Sigmoid colon (tissue), 4 donors: ENCODE results near the gene CROT.

ENCODE experiments used
- EP300 ChIP-seq, 4 donors: sonication (generic); formaldehyde crosslinking; IDR thresholded peaks; one replicate each; pipeline ENCODE4 v1.6.1; 2017; ENCODE audit warnings: antibody characterized with exemption in 4 of 4
- POLR2A ChIP-seq, 2 donors: fragments of 450-650 bp; IDR thresholded peaks; one replicate each; pipeline ENCODE4 v1.6.1; 2016; ENCODE audit warnings: antibody characterized with exemption in 2 of 2, mild to moderate bottlenecking in 2 of 2, moderate library complexity in 2 of 2
- POLR2AphosphoS5 ChIP-seq, 4 donors: sonication (generic); formaldehyde crosslinking; IDR thresholded peaks; one replicate each; pipeline ENCODE4 v1.6.1; 2017; ENCODE audit warnings: antibody characterized with exemption in 4 of 4
- TF ChIP-seq, protein P1 (sequence below), 4 experiments: fragments of 450-650 bp in 3 of 4; fragments of 200-600 bp in 1 of 4; IDR thresholded peaks; one replicate each; pipeline ENCODE4 v1.5.1; 2016 to 2019; ENCODE audit warnings: antibody characterized with exemption in 4 of 4, mild to moderate bottlenecking in 3 of 4, moderate library complexity in 2 of 4

DNA sequence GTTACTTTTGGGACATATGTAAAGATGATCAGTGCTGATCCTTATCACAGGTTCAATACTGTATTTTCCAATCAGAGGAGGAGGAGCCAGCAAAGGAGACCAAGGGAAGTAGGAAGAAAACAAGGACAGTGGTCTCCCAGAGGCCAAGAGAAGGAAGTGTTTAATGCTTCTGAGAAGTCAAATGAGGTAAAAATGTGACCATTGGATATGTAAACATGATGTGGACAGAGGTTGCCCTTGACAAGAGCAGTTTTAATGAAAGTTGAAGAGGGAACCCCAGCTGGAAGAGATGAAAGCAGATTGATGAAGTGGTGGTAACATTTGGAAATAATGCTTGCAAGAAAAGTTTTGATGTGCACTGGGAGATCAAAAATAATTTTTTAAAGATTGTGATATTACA is 18.8 kb downstream of the CROT start:
- TF ChIP-seq, protein P1, sequence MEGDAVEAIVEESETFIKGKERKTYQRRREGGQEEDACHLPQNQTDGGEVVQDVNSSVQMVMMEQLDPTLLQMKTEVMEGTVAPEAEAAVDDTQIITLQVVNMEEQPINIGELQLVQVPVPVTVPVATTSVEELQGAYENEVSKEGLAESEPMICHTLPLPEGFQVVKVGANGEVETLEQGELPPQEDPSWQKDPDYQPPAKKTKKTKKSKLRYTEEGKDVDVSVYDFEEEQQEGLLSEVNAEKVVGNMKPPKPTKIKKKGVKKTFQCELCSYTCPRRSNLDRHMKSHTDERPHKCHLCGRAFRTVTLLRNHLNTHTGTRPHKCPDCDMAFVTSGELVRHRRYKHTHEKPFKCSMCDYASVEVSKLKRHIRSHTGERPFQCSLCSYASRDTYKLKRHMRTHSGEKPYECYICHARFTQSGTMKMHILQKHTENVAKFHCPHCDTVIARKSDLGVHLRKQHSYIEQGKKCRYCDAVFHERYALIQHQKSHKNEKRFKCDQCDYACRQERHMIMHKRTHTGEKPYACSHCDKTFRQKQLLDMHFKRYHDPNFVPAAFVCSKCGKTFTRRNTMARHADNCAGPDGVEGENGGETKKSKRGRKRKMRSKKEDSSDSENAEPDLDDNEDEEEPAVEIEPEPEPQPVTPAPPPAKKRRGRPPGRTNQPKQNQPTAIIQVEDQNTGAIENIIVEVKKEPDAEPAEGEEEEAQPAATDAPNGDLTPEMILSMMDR (IDR thresholded peaks at IDR 0.05): no peak
- TF ChIP-seq POLR2A (IDR thresholded peaks at IDR 0.05): no peak
- TF ChIP-seq EP300 (IDR thresholded peaks at IDR 0.05): no peak
- no peak for TF ChIP-seq POLR2AphosphoS5 (IDR thresholded peaks at IDR 0.05)
